ENCODE results near the gene HRH1.

GRCh38 chr3:11120091-11120805 is 34.0 kb upstream of the HRH1 start:
- TF ChIP-seq CTCF (IDR thresholded peaks at IDR 0.05) (no peak), POLR2AphosphoS5 (IDR thresholded peaks at IDR 0.05) (no peak)
